ENCODE results near the gene LELP1. TPM values are rescaled to one million over a fixed set of nuclear protein-coding genes. Genes with fewer than 3 reads are reported as not detected.

LELP1 gene
- total RNA-seq, 2 experiments from 2014 or later, result not detected

DNA sequence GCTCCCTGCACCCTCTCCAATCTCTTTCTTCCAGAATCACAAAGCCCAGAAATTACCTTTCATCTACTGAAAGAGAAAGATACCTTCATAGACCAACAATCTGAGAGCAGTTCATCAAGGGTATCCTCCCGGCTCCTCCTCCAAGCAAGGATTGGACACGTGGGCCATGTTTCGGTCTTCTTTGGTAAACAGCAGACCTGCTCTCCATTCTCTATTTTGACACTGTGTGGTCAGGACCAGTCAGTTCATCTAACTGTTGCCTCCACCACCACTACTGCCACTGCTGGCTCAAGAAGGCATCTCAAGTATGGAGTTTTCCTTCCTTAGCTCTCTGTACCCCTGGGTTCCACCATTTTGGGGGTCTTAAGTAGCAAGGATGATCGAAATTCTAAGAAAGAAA lies 8.0 kb upstream of the LELP1 start:
- DNase-seq (no peak), ATAC-seq (ENCODE audit: poor library complexity) (no peak)
- ChIA-PET CTCF (no interaction called here), POLR2A (no interaction called here)
- Mint-ChIP-seq H3K27ac (no peak overlapping the region), H3K27me3 (peaks cover 79% of the 10 kb centered on the region), H3K4me1 (ENCODE audit: low read depth) (no peaks in the 10 kb centered on the region), H3K9me3 (no peaks in the 10 kb centered on the region), H3K36me3 (ENCODE audit: low read depth) (no peaks in the 10 kb centered on the region), H3K4me3 (no peak overlapping the region)
- TF ChIP-seq, protein P1, sequence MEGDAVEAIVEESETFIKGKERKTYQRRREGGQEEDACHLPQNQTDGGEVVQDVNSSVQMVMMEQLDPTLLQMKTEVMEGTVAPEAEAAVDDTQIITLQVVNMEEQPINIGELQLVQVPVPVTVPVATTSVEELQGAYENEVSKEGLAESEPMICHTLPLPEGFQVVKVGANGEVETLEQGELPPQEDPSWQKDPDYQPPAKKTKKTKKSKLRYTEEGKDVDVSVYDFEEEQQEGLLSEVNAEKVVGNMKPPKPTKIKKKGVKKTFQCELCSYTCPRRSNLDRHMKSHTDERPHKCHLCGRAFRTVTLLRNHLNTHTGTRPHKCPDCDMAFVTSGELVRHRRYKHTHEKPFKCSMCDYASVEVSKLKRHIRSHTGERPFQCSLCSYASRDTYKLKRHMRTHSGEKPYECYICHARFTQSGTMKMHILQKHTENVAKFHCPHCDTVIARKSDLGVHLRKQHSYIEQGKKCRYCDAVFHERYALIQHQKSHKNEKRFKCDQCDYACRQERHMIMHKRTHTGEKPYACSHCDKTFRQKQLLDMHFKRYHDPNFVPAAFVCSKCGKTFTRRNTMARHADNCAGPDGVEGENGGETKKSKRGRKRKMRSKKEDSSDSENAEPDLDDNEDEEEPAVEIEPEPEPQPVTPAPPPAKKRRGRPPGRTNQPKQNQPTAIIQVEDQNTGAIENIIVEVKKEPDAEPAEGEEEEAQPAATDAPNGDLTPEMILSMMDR (IDR thresholded peaks at IDR 0.05), result no peak
- H3K9me3 ChIP-seq (ENCODE audit: control insufficient read depth in 1 of 2, insufficient read depth in 1 of 2, low read length in 2 of 2), result no peaks in the 10 kb centered on the region
- no peak overlapping the region for H3K27ac ChIP-seq (ENCODE audit: low read depth in 1 of 2, low read length in 2 of 2)
- no peaks in the 10 kb centered on the region for H3K36me3 ChIP-seq (ENCODE audit: insufficient read depth, low read length)
- intact Hi-C loops (cut with DNase I, micrococcal nuclease), result no loop called here
- no peak overlapping the region for H3K4me3 ChIP-seq (ENCODE audit: low read length)
- H3K27me3 ChIP-seq (ENCODE audit: control insufficient read depth in 1 of 2, insufficient read depth in 2 of 2, low read length in 2 of 2), result peaks cover 31 to 40% of the 10 kb centered on the region in 2 experiments
- H3K4me1 ChIP-seq (ENCODE audit: insufficient read depth, low read length), result no peaks in the 10 kb centered on the region

DNA sequence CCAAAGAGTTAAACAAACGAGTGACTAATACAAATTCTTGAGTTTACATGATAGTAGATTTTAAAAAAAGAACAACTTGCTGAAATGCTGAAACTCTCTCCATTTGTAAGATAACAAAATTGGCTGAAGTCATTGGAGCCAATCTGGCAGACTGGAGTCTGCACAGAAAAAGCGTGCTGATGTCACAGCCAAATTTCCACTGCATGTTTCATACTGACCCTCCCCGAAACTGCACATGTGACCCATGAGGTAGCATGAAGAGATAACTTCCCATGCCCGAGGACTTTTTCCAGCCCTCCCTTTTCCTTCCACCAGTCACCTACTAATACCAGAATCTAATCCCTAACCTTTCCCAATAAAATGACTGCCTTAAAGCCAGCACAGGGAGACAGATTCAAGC lies 1.2 kb upstream of the LELP1 start:
- ChIA-PET CTCF (no interaction called here), POLR2A (no interaction called here)
- no peaks in the 10 kb centered on the region for H3K9me3 Mint-ChIP-seq
- intact Hi-C loops (cut with DNase I, micrococcal nuclease), result no loop called here
- H3K4me1 ChIP-seq (ENCODE audit: insufficient read depth, low read length), result no peaks in the 10 kb centered on the region
- H3K27ac Mint-ChIP-seq, result no peak overlapping the region
- H3K27me3 Mint-ChIP-seq, result peaks cover 63% of the 10 kb centered on the region
- no peaks in the 10 kb centered on the region for H3K4me1 Mint-ChIP-seq (ENCODE audit: low read depth)
- H3K4me3 ChIP-seq (ENCODE audit: low read length), result no peak overlapping the region
- no peak overlapping the region for H3K27ac ChIP-seq (ENCODE audit: low read depth in 1 of 2, low read length in 2 of 2)
- TF ChIP-seq, protein P1 (IDR thresholded peaks at IDR 0.05), result no peak
- H3K4me3 Mint-ChIP-seq, result no peak overlapping the region
- no peak for ATAC-seq (ENCODE audit: poor library complexity)
- no peaks in the 10 kb centered on the region for H3K9me3 ChIP-seq (ENCODE audit: control insufficient read depth in 1 of 2, insufficient read depth in 1 of 2, low read length in 2 of 2)
- H3K36me3 Mint-ChIP-seq (ENCODE audit: low read depth), result no peaks in the 10 kb centered on the region
- H3K27me3 ChIP-seq (ENCODE audit: control insufficient read depth in 1 of 2, insufficient read depth in 2 of 2, low read length in 2 of 2), result peaks cover 6 to 11% of the 10 kb centered on the region in 2 experiments
- H3K36me3 ChIP-seq (ENCODE audit: insufficient read depth, low read length), result no peaks in the 10 kb centered on the region
- DNase-seq, result no peak

GRCh38 chr1:153206631-153207030 lies 3.4 kb downstream of the LELP1 start:
- DNase-seq (no peak), ATAC-seq (ENCODE audit: poor library complexity) (no peak)
- intact Hi-C loops (cut with DNase I, micrococcal nuclease), result no loop called here
- peaks cover 53% of the 10 kb centered on the region for H3K27me3 Mint-ChIP-seq
- no peaks in the 10 kb centered on the region for H3K36me3 Mint-ChIP-seq (ENCODE audit: low read depth)
- Histone ChIP-seq H3K9me3 (ENCODE audit: control insufficient read depth in 1 of 2, insufficient read depth in 1 of 2, low read length in 2 of 2) (no peaks in the 10 kb centered on the region), H3K4me1 (ENCODE audit: insufficient read depth, low read length) (no peaks in the 10 kb centered on the region), H3K36me3 (ENCODE audit: insufficient read depth, low read length) (no peaks in the 10 kb centered on the region), H3K27me3 (ENCODE audit: control insufficient read depth in 1 of 2, insufficient read depth in 2 of 2, low read length in 2 of 2) (peaks cover 3 to 20% of the 10 kb centered on the region in 2 experiments), H3K4me3 (ENCODE audit: low read length) (no peak overlapping the region), H3K27ac (ENCODE audit: low read depth in 1 of 2, low read length in 2 of 2) (no peak overlapping the region)
- H3K27ac Mint-ChIP-seq, result no peak overlapping the region
- no peak overlapping the region for H3K4me3 Mint-ChIP-seq
- TF ChIP-seq, protein P1 (IDR thresholded peaks at IDR 0.05), result no peak
- H3K9me3 Mint-ChIP-seq, result no peaks in the 10 kb centered on the region
- ChIA-PET CTCF (no interaction called here), POLR2A (no interaction called here)
- H3K4me1 Mint-ChIP-seq (ENCODE audit: low read depth), result no peaks in the 10 kb centered on the region

Measured in CD4-positive, alpha-beta T cell (primary cell).